GM12891 (cell line): ENCODE measurements around the gene EYS.

Experiments used
- POLR2A ChIP-seq: IDR thresholded peaks from 2 replicates; pipeline ENCODE4 v1.6.1; 2011; ENCODE audit warnings: low read depth, low read length, control low read depth
- POLR2AphosphoS5 ChIP-seq: IDR thresholded peaks from 2 replicates; pipeline ENCODE4 v1.6.1; 2011; ENCODE audit warnings: low read depth, low read length, control low read depth
- POU2F2 ChIP-seq: IDR thresholded peaks from 2 replicates; pipeline ENCODE4 v1.6.1; 2011; ENCODE audit warnings: low read depth, mild to moderate bottlenecking, control low read depth, low read length, moderate library complexity
- SPI1 ChIP-seq: IDR thresholded peaks from 2 replicates; pipeline ENCODE4 v1.6.1; 2011; ENCODE audit warnings: low read depth, low read length, control low read depth
- TAF1 ChIP-seq: IDR thresholded peaks from 2 replicates; pipeline ENCODE4 v1.6.1; 2011; ENCODE audit warnings: low read depth, low read length, control low read depth

- no peak for TF ChIP-seq POLR2A
- no peak for TF ChIP-seq TAF1
- TF ChIP-seq POLR2AphosphoS5: no peak
- no peak for TF ChIP-seq POU2F2
- TF ChIP-seq SPI1: no peak
Measured at GRCh38 chr6:63706630-63707029, 2000.4 kb downstream of the EYS start.
